ENCODE results near the gene WDR64. TPM values are rescaled to one million over a fixed set of nuclear protein-coding genes. Genes with fewer than 3 reads are reported as not detected.

The WDR64 gene
- total and polyA plus RNA-seq, 2 donors (not counting 3 experiments of a cell fraction or from before 2014, with no cell fraction given): not detected

GRCh38 chr1:241630476-241630875, 21.6 kb upstream of the WDR64 start:
- BruUV-seq (replicated peaks): no TSS peak
- peaks cover 1 to 5% of the 10 kb centered on the region in 2 experiments for H3K36me3 ChIP-seq (ENCODE audit: control insufficient read depth in 2 of 2, extremely low read depth in 1 of 2, insufficient read depth in 2 of 2, low read length in 2 of 2)
- POLR2A ChIA-PET: no interaction called here
- no peak overlapping the region for H3K4me2 ChIP-seq (ENCODE audit: insufficient read depth, low read length)
- H3K9me1 ChIP-seq (replicated peaks; ENCODE audit: control insufficient read depth, extremely low read depth, insufficient read depth, low read length): no peaks in the 10 kb centered on the region
- no peak overlapping the region for H3K27ac ChIP-seq (ENCODE audit: insufficient read depth, low read depth, low read length)
- H4K20me1 ChIP-seq (replicated peaks; ENCODE audit: control insufficient read depth, extremely low read depth, insufficient read depth, low read length): peaks cover 4% of the 10 kb centered on the region
- peaks cover 20% of the 10 kb centered on the region for H3K79me2 ChIP-seq (ENCODE audit: control insufficient read depth, insufficient read depth, low read length)
- FAIRE-seq (no peak), DNase-seq (ENCODE audit: low read depth, low spot score) (no peak)
- no peak overlapping the region for H3K4me3 ChIP-seq (replicated peaks in 1 of 3; ENCODE audit: insufficient read depth in 1 of 3, low read depth in 1 of 3, low read length in 3 of 3)
- H3K4me1 ChIP-seq (ENCODE audit: control insufficient read depth, extremely low read depth, insufficient read depth, low read length): no peaks in the 10 kb centered on the region
- CTCF ChIA-PET: interaction anchor here (2.1 kb wide), 1 partner anchor 19 kb away, joined by 18 read pairs; no protein-coding TSS in a partner anchor
- H2AFZ ChIP-seq (ENCODE audit: low read depth, low read length): no peak overlapping the region
- no peaks in the 10 kb centered on the region for H3K9me3 ChIP-seq (replicated peaks; ENCODE audit: control insufficient read depth, insufficient read depth, low read length)
- no peak overlapping the region for H3K9ac ChIP-seq (replicated peaks; ENCODE audit: extremely low read depth, insufficient read depth, low read length)
- intact Hi-C loops (cut with micrococcal nuclease): loop anchor here (2.0 to 10.0 kb wide), 2 partner anchors 276 to 740 kb away; partner anchors contain the start of gene RGS7
- TF ChIP-seq CTCF (IDR thresholded peaks at IDR 0.05; ENCODE audit: extremely low read depth in 1 of 2, insufficient read depth in 1 of 2, low read depth in 1 of 2, low read length in 2 of 2): no peak
- TF ChIP-seq GATA2 (IDR thresholded peaks at IDR 0.05; ENCODE audit: insufficient read depth, insufficient read length, low read depth, low read length): no peak
- TF ChIP-seq EZH2 (IDR thresholded peaks at IDR 0.05; ENCODE audit: borderline replicate concordance, low read depth, low read length, severe bottlenecking): no peak
- TF ChIP-seq FOS (IDR thresholded peaks at IDR 0.05; ENCODE audit: borderline replicate concordance, insufficient read depth, low read length): no peak
- TF ChIP-seq MAX (IDR thresholded peaks at IDR 0.05; ENCODE audit: insufficient read depth, insufficient read length): no peak
- TF ChIP-seq MYC (IDR thresholded peaks at IDR 0.05; ENCODE audit: low read depth, low read length): no peak
- no peak for TF ChIP-seq JUN (IDR thresholded peaks at IDR 0.05; ENCODE audit: borderline replicate concordance, insufficient read depth, insufficient read length, low read depth)
- TF ChIP-seq POLR2A (IDR thresholded peaks at IDR 0.05; ENCODE audit: low read depth, low read length): no peak
- H3K27me3 ChIP-seq (ENCODE audit: control insufficient read depth in 2 of 2, insufficient read depth in 2 of 2, low read length in 2 of 2): no peaks in the 10 kb centered on the region
- dilution Hi-C loops (cut with MboI; ENCODE audit: extremely low pct_ligation_motif_present, low sequenced_read_pairs): no loop called here

All from endothelial cell of umbilical vein (primary cell).